Progenitor cell of endocrine pancreas (in vitro differentiated cells): ENCODE measurements around the gene IDE. TPM values are rescaled to one million over a fixed set of nuclear protein-coding genes. Genes with fewer than 3 reads are reported as not detected.
"Not testable (repeated sequence)": the region's sequence is repeated elsewhere in the genome, so short reads cannot be mapped to it uniquely, and the experiment has no call there.

ENCODE experiments used
- DNase-seq: peaks from one replicate; pipeline ENCODE4 v3.0.0; 2021; ENCODE audit warnings: low spot score; ENCODE audit not compliant: unreplicated experiment
- H3K27ac Mint-ChIP-seq: 2 replicates; pipeline ENCODE4 v1.8.0; 2021; ENCODE audit warnings: mild to moderate bottlenecking, moderate library complexity, mixed read lengths
- H3K27me3 Mint-ChIP-seq: 2 replicates; pipeline ENCODE4 v1.8.0; 2021; ENCODE audit warnings: mixed read lengths
- H3K36me3 Mint-ChIP-seq: 2 replicates; pipeline ENCODE4 v1.8.0; 2022; ENCODE audit warnings: mixed read lengths; ENCODE audit not compliant: insufficient read depth
- H3K4me1 Mint-ChIP-seq: 2 replicates; pipeline ENCODE4 v1.8.0; 2021; ENCODE audit warnings: low read depth, mixed read lengths
- H3K4me3 Mint-ChIP-seq: 2 replicates; pipeline ENCODE4 v1.8.0; 2021; ENCODE audit warnings: low read depth, mild to moderate bottlenecking, moderate library complexity, mixed read lengths
- H3K9me3 Mint-ChIP-seq: 2 replicates; pipeline ENCODE4 v1.8.0; 2021; ENCODE audit warnings: low read depth, mixed read lengths
- CTCF ChIP-seq: fragments of 200-600 bp; sonication (generic); IDR thresholded peaks from one replicate; pipeline ENCODE4 v1.5.0; 2021; ENCODE audit warnings: antibody characterized with exemption, mild to moderate bottlenecking; ENCODE audit not compliant: unreplicated experiment
- total RNA-seq: library from RNA; stranded (reverse); gene quantifications from 2 replicates; pipeline ENCODE4 v1.2.1, GENCODE V29; 2021

IDE gene
- total RNA-seq, 1 donor from 2014 or later: 60.1 TPM

GRCh38 chr10:92440578-92440977 lies 133.3 kb downstream of the IDE start:
- Mint-ChIP-seq H3K27ac (no peak overlapping the region), H3K4me3 (no peak overlapping the region), H3K27me3 (no peaks in the 10 kb centered on the region), H3K36me3 (peaks cover 2% of the 10 kb centered on the region), H3K4me1 (peaks cover 2% of the 10 kb centered on the region), H3K9me3 (no peaks in the 10 kb centered on the region)
- no peak for TF ChIP-seq CTCF
- DNase-seq: no peak

- H3K4me3 Mint-ChIP-seq: no peak overlapping the region
- no peak for TF ChIP-seq CTCF
- DNase-seq: no peak
- H3K9me3 Mint-ChIP-seq: no peaks in the 10 kb centered on the region
- H3K27ac Mint-ChIP-seq: no peak overlapping the region
- no peaks in the 10 kb centered on the region for H3K27me3 Mint-ChIP-seq
- H3K4me1 Mint-ChIP-seq: peaks cover 2% of the 10 kb centered on the region
- H3K36me3 Mint-ChIP-seq: peaks cover 2% of the 10 kb centered on the region
These were observed 135.7 kb downstream of the IDE start for GRCh38 chr10:92438220-92438619.

GRCh38 chr10:92436611-92437010 lies 137.3 kb downstream of the IDE start:
- DNase-seq: no peak
- H3K4me3 Mint-ChIP-seq: no peak overlapping the region
- TF ChIP-seq CTCF: no peak
- no peaks in the 10 kb centered on the region for H3K27me3 Mint-ChIP-seq
- no peaks in the 10 kb centered on the region for H3K9me3 Mint-ChIP-seq
- no peak overlapping the region for H3K27ac Mint-ChIP-seq
- no peaks in the 10 kb centered on the region for H3K36me3 Mint-ChIP-seq
- no peaks in the 10 kb centered on the region for H3K4me1 Mint-ChIP-seq

DNA sequence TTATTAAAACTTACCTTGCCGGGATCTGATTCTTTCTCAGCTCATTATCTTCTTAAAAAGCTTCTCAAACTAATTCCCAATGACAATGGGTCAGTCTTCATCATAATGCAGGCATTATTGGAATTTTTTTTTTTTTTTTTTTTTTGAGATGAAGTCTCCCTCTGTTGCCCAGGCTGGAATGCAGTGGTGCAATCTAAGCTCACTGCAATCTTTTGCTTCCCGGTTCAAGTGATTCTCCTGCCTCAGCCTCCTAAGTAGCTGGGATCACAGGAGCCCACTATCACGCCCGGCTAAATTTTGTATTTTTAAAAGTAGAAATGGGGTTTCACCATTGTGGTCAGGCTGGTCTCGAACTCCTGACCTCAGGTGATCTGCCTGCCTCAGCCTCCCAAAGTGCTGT lies 137.8 kb downstream of the IDE start:
- H3K4me3 Mint-ChIP-seq: not testable (repeated sequence)

GRCh38 chr10:92434385-92434784 lies 139.5 kb downstream of the IDE start:
- DNase-seq: no peak
- Mint-ChIP-seq H3K36me3 (no peaks in the 10 kb centered on the region), H3K4me1 (no peaks in the 10 kb centered on the region), H3K27ac (no peak overlapping the region), H3K27me3 (no peaks in the 10 kb centered on the region), H3K9me3 (no peaks in the 10 kb centered on the region), H3K4me3 (no peak overlapping the region)
- no peak for TF ChIP-seq CTCF

More for the DNA sequence above, 137.8 kb downstream of the IDE start:
- H3K27ac Mint-ChIP-seq, DNase-seq, H3K4me1 Mint-ChIP-seq, H3K9me3 Mint-ChIP-seq, H3K36me3 Mint-ChIP-seq, H3K27me3 Mint-ChIP-seq: not testable (repeated sequence)

GRCh38 chr10:92432596-92432995 lies 141.3 kb downstream of the IDE start:
- H3K27me3 Mint-ChIP-seq: no peaks in the 10 kb centered on the region
- no peaks in the 10 kb centered on the region for H3K4me1 Mint-ChIP-seq
- H3K27ac Mint-ChIP-seq: no peak overlapping the region
- no peaks in the 10 kb centered on the region for H3K9me3 Mint-ChIP-seq
- H3K4me3 Mint-ChIP-seq: no peak overlapping the region
- H3K36me3 Mint-ChIP-seq: no peaks in the 10 kb centered on the region
- no peak for TF ChIP-seq CTCF
- DNase-seq: no peak
